DMS53 (cell line): ENCODE data around the gene ISL1.

Source experiments
- DNase-seq: peaks from one replicate; lab custom pipeline; 2025; lab: John Stamatoyannopoulos, UW

Gene ISL1

GRCh38 chr5:51383131-51384121 lies at the start of gene ISL1:
TSS of gene ISL1 (plus strand) at chr5:51383448. CDS start at chr5:51383672, 224 bp downstream.
- peak; percentile 93 for DNase-seq

- no peak for DNase-seq
Observed at GRCh38 chr5:51336878-51337277, 46.4 kb upstream of the ISL1 start.

DNA sequence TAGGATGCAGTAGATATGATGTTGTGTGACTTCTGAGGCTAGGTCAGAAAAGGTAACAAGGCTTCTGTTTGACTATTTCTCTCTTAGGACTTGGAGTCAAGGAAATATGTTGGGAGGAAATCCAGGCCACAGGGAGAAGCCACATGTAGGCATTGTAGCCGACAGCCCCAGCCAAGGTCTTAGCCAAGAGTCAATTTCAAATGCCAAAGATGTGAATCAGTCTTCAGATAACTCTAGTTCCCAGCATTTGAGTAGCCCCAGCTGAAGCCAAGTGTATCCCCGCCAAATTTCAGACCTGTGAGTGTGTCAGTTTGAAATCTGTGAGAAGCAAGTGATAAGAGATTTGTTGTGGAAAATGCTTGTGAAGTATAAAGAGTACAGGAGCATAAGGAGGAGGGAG lies 38.1 kb upstream of the ISL1 start:
- no peak for DNase-seq

DNA sequence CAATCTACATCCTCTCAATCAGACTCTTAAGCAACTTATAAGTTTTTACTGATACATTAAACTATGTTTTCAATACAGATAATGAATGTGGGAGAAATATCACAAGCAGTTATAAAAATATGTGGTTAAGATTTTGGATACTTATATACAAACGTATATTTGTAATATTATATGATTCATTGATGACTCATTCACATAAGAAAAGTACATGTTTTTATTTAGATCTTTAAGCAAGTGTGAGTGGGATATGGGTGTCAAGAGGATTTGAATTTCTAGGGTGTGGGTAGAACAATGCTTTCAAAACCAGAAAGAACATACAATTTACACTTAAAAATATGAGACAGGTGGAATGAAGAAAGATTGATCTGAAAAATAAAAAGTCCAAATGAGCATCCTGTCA lies 36.1 kb upstream of the ISL1 start:
- DNase-seq, result no peak

DNA sequence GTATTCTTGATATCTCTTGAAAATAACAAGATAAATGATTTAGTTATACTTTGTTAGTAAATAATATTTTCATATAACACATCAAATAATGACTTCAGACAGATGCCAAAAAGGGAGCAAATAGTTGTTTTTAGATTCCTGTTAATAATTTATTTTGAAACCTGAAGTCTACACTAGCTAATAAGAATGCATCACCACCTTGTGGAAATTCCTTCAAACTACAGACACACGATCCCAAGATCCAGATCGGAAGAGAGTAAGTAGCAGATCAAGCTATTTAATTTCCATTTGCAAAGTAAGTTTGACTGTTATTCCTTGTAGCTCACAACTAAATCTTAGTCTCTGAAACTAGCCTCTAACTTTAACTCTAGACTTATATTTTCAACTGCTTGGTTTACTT lies 35.5 kb upstream of the ISL1 start:
- DNase-seq, result peak; percentile 66

DNA sequence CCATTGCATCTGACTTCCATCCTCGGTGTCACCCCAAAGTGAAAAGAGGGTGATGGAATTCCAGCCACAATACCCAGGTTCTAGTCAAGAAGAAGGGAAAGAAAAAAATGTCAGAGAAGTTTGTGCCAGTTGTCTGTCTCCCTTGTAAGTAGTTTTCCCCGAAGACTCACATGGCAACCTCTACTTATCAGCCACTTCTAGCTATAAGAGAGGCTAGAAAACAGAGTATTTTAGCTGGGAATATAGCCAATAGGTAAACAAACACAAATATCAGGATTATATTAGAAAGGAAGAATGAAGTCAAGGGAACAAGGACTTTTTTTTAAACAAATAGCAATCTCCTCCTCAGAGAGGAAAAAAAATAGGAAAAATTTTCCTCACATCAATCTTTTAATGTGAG lies 12.2 kb upstream of the ISL1 start:
- DNase-seq, result peak; percentile 26

- DNase-seq, result peak; percentile 23
Observed at GRCh38 chr5:51373880-51374523, 9.2 kb upstream of the ISL1 start.

- DNase-seq, result no peak
Observed at GRCh38 chr5:51375084-51375483, 8.2 kb upstream of the ISL1 start.

DNA sequence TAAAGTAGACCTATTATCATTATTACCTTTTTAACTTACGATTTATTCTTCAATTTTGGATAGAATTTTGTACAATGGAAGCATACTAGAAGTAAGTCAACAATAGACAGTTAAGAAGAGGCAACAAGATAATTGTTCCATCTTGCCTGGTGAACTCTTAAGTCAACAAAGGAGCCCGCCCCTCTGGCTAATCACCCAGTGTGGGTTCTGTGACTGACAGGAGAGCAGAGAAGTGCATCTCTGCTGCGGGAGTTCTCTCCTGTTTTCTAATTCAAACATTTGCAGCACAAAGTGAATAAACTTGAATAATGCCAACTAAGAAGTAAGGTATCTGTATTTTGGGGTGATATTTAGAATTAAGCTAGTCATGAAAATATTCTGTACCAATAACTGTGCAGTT lies 6.7 kb upstream of the ISL1 start:
- no peak for DNase-seq

DNA sequence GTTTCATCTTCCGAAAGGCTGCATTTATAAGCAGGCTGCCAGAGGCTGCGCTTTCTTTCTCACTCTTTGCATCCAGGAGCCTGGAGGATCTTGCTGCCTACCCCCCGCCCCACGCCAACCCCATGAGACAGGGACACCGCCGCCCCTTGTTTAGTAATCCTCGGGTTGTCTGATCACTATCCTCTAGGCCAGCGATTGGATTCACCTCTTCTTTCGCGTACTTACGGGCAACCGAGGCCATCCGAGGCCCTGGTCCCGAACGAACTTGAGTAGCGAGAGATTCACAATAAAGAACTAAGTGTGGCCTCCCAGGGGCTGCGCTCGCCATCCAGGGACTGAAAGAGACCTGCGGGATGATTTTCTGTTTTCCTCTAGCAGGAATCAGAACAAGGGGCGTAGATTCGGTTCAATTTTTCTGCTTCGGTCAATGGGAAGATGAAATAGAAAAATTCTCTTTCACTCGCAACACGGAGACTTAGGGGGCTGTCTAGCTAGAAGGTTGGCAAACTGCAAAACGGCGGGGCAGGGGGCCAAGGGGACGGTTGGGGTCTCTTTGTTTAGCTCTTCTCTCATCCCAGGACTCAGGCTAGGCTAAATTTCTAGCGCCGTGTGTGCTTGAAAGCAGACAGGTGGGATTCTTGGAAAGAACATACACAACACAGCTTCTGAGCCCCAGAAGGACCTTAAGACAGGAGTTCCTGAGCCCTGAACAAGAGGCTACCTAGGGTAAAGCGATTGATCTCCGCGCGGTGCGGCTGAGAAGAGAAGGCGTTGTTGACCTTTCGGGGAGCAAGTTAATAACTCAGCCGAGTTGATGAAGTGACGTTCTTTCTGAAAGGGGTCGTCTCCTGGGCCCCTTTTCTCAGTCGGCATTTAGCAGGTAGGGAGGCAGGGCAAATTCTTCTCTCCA lies 5.8 kb upstream of the ISL1 start:
- no peak for DNase-seq

DNA sequence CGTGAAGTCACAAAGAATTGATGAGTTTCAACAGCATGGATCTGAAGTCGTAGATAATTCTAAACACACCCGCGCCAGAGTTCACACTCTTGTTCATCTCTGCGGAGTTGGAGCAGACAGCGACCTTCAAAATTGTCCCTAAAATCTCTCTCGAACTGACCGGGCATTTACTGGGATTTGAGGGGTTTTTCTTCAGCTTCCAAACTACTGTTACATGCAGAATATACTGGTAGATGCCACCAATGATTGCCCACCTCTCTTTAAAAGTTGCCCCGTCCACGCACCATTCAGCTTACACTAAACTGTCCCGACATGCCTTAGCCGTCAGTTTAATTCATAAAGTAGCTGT lies 5.2 kb upstream of the ISL1 start:
- no peak for DNase-seq

DNA sequence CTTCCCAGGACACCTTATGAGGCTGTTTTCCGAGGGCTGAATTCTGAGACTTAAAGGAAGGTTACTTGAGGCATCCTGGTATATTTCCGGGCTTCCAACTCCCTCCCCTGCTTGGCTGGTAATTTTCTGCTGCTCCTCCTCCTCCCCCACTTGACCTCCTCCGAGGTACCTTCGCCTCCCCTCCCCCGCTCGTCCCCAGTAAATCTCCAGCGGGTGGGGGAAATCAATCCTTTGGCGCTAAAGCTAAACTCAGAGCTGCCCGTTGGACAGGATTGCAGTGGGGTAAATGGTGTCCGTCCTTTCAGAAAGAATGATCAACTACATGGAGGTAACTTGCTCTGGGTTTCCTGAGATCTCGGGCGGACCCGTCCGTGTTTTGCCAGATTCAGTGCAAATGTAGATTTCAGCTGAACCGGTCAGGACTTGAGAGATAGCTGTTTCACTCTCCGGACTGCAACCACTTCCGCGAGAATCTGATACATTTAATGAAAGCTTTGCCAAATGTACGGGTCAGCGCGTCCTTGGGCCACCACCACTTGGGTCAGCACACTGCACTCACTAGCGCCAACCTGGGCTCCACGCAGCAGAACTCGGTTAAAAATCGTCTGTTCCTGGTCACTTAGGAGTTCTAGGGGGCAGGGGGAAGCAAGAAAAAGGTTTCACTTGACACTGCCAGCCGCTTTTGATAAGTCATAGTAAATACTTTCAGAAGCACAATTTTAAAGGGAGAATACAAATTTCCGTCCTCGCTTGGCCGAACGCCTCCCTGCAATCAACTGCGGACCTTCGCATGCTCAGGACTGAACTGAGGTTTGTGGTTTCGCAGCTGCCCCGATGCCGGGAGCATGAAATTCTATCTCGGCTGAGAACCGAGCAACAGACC lies 4.6 kb upstream of the ISL1 start:
- peak; percentile 66 for DNase-seq

- DNase-seq, result no peak
Observed at GRCh38 chr5:51379331-51379700, 3.9 kb upstream of the ISL1 start.

GRCh38 chr5:51380603-51381207 lies 2.5 kb upstream of the ISL1 start:
- DNase-seq, result peak; percentile 73

GRCh38 chr5:51381761-51382474 lies 1.3 kb upstream of the ISL1 start:
- peak; percentile 49 for DNase-seq

DNA sequence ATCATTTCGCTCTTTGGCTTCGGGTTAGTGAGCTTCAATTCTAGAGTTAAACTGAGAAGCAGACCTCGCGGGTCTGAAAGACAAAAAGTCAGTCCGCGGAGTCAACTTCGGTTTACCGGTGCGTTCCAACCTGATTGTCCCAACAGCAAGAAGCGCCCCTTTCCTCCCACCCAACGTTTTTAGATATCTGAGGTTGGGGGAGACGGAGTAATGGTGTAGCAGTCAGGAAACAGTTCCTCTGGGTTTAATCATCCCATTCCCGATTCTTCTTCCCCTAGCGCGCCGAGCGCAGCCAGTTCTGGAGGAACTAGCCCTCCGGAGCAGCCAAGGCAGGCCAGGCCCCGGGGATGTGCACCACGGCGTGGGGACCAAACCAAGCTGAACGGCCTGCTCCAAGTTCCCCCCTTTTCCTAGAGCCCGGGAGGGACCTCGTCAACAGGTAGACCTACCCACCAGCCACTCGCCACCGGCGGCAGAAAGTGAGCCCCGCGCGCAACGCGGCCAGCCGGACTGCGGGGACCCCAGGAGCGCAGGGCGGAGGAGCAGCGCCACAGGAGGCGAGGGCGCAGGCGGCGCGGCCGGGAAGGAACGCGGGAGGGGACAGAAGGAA lies 622 bp upstream of the ISL1 start:
- DNase-seq, result peak; percentile 72

DNA sequence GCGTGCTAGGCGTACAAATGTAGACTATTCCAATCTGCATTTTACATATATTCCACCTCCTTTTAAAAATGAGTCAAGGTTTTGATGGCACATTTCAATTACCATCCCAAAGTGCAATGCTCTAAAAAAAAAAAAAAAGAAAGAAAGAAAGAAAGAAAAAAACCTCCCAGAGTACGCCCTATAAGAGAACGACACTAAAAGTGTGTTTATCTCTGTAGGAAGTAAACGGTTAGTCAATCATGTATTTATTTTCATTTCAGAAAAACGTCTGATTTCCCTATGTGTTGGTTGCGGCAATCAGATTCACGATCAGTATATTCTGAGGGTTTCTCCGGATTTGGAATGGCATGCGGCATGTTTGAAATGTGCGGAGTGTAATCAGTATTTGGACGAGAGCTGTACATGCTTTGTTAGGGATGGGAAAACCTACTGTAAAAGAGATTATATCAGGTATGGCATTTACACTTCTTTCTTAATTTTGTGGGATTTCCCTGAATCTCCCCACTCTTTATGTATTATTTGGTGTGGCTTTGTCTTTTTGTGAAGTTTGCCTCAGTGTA lies 1.1 kb downstream of the ISL1 start:
- no peak for DNase-seq

GRCh38 chr5:51385216-51385615 lies 2.0 kb downstream of the ISL1 start:
- DNase-seq, result no peak
